H1 (cell line): ENCODE data around the gene TPST2. TPM values are rescaled to one million over a fixed set of nuclear protein-coding genes. Genes with fewer than 3 reads are reported as not detected.

Experiments used
- CTCF ChIA-PET: fragments of 300-600 bp; sonication (Branson Sonifier 250); formaldehyde crosslinking; loops from one replicate; lab custom pipeline; 2021; ENCODE audit not compliant: partially characterized antibody; lab: Charles Lee
- POLR2A ChIA-PET: fragments of 300-600 bp; sonication (Branson Sonifier 250); formaldehyde crosslinking; loops from one replicate; lab custom pipeline; 2021; ENCODE audit warnings: inconsistent platforms; ENCODE audit not compliant: partially characterized antibody; lab: Charles Lee
- DNase-seq, 2 experiments: peaks; one replicate each; pipeline versions ENCODE4 v3.0.0 to v3.0.0-alpha.2; 2010 to 2022; ENCODE audit warnings: low spot score in 2 of 2, low read depth in 1 of 2, mixed read lengths in 1 of 2
- FAIRE-seq: peaks from 2 replicates; lab custom pipeline; 2011; peaks lifted over from hg19 to GRCh38; lab: Jason Lieb, UNC
- H2AFZ ChIP-seq: 2 replicates; pipeline ENCODE4 v1.8.1; 2012; ENCODE audit warnings: low read length, inconsistent platforms
- H2AK5ac ChIP-seq: 2 replicates; pipeline ENCODE4 v1.6.1; 2013; ENCODE audit warnings: low read depth, low read length
- H2BK120ac ChIP-seq: replicated peaks from 2 replicates; pipeline ENCODE3; 2013; ENCODE audit warnings: low read depth, low read length, inconsistent platforms
- H2BK12ac ChIP-seq: 2 replicates; pipeline ENCODE4 v1.6.1; 2013; ENCODE audit warnings: low read depth, low read length
- H2BK15ac ChIP-seq: 2 replicates; pipeline ENCODE4 v1.6.1; 2013; ENCODE audit warnings: low read length
- H2BK20ac ChIP-seq: 2 replicates; pipeline ENCODE4 v1.6.1; 2013; ENCODE audit warnings: low read length
- H2BK5ac ChIP-seq: 2 replicates; pipeline ENCODE4 v1.6.1; 2013; ENCODE audit warnings: low read depth, low read length
- H3K14ac ChIP-seq: 2 replicates; pipeline ENCODE4 v1.6.1; 2013; ENCODE audit warnings: inconsistent platforms; ENCODE audit not compliant: insufficient read length
- H3K18ac ChIP-seq: 2 replicates; pipeline ENCODE4 v1.6.1; 2013; ENCODE audit warnings: low read length; ENCODE audit errors: extremely low read depth
- H3K23ac ChIP-seq: 2 replicates; pipeline ENCODE4 v1.6.1; 2013; ENCODE audit warnings: inconsistent platforms; ENCODE audit not compliant: insufficient read length
- H3K23me2 ChIP-seq: 2 replicates; pipeline ENCODE4 v1.6.1; 2013; ENCODE audit warnings: low read depth, low read length
- H3K27ac ChIP-seq: 2 replicates; pipeline ENCODE4 v1.6.1; 2011; ENCODE audit warnings: low read depth, low read length, inconsistent platforms
- H3K27me3 ChIP-seq, 4 experiments: replicated peaks in 1 of 4; 1 replicate in 1 of 4; 2 replicates in 3 of 4; pipeline versions ENCODE4 v1.6.1 to v1.8.1; 2011 to 2013; ENCODE audit warnings: low read length in 3 of 4, mild to moderate bottlenecking in 3 of 4, inconsistent platforms in 2 of 4, mixed read lengths in 2 of 4, moderate library complexity in 1 of 4; ENCODE audit not compliant: control insufficient read depth in 3 of 4, insufficient read depth in 3 of 4; ENCODE audit errors: extremely low read depth in 1 of 4
- H3K36me3 ChIP-seq, 4 experiments: 2 replicates each; pipeline versions ENCODE4 v1.6.1 to v1.8.1; 2011 to 2013; ENCODE audit warnings: mild to moderate bottlenecking in 4 of 4, low read length in 3 of 4, moderate library complexity in 2 of 4, control low read depth in 1 of 4, inconsistent platforms in 1 of 4; ENCODE audit not compliant: insufficient read depth in 4 of 4, control insufficient read depth in 2 of 4
- H3K4ac ChIP-seq: replicated peaks from 2 replicates; pipeline ENCODE3; 2013; ENCODE audit warnings: low read length, low read depth, mixed read lengths, inconsistent platforms; ENCODE audit not compliant: insufficient read length
- H3K4me1 ChIP-seq, 4 experiments: replicated peaks in 1 of 4; 1 replicate in 1 of 4; 2 replicates in 3 of 4; pipeline versions ENCODE4 v1.6.1 to v1.8.1; 2011 to 2013; ENCODE audit warnings: low read length in 3 of 4, inconsistent platforms in 2 of 4, mixed read lengths in 1 of 4; ENCODE audit not compliant: insufficient read depth in 4 of 4, control insufficient read depth in 3 of 4
- H3K4me2 ChIP-seq, 2 experiments: 2 replicates each; pipeline versions ENCODE4 v1.6.1 to v1.8.1; 2011 to 2013; ENCODE audit warnings: low read depth in 2 of 2, low read length in 2 of 2, control low read depth in 1 of 2, inconsistent platforms in 1 of 2, mild to moderate bottlenecking in 1 of 2; ENCODE audit not compliant: insufficient read depth in 1 of 2
- H3K4me3 ChIP-seq, 4 experiments: fragments of 200-600, 300-600 bp in 1 of 4; sonication (generic), shearing (Covaris generic), sonication (Bioruptor Twin) in 1 of 4; 2 replicates each; pipeline versions ENCODE4 v1.5.1 to v1.8.1; 2011 to 2016; ENCODE audit warnings: low read length in 4 of 4, low read depth in 3 of 4, control low read depth in 2 of 4, inconsistent platforms in 2 of 4, mild to moderate bottlenecking in 2 of 4, mixed read lengths in 1 of 4, moderate library complexity in 1 of 4; ENCODE audit not compliant: insufficient read depth in 2 of 4; ENCODE audit errors: extremely low read depth in 1 of 4
- H3K56ac ChIP-seq: replicated peaks from 2 replicates; pipeline ENCODE3; 2013; ENCODE audit warnings: low read depth, mild to moderate bottlenecking, mixed read lengths, low read length, inconsistent platforms; ENCODE audit not compliant: insufficient read length
- H3K79me1 ChIP-seq: 2 replicates; pipeline ENCODE4 v1.6.1; 2013; ENCODE audit warnings: low read depth, low read length, control low read depth
- H3K79me2 ChIP-seq, 2 experiments: 2 replicates each; pipeline versions ENCODE4 v1.6.1 to v1.8.1; 2012 to 2013; ENCODE audit warnings: low read length in 2 of 2, mild to moderate bottlenecking in 2 of 2, inconsistent platforms in 1 of 2; ENCODE audit not compliant: insufficient read depth in 2 of 2, control insufficient read depth in 1 of 2
- H3K9ac ChIP-seq, 4 experiments: replicated peaks in 1 of 4; 1 replicate in 1 of 4; 2 replicates in 3 of 4; pipeline versions ENCODE4 v1.6.1 to v1.8.1; 2011 to 2013; ENCODE audit warnings: low read depth in 3 of 4, low read length in 3 of 4, control low read depth in 2 of 4, mild to moderate bottlenecking in 2 of 4, moderate library complexity in 2 of 4, inconsistent platforms in 1 of 4; ENCODE audit errors: extremely low read depth in 1 of 4
- H3K9me3 ChIP-seq, 2 experiments: 2 replicates each; pipeline versions ENCODE4 v1.6.1 to v1.8.1; 2012 to 2013; ENCODE audit warnings: mild to moderate bottlenecking in 2 of 2, moderate library complexity in 2 of 2, control low read depth in 1 of 2, inconsistent platforms in 1 of 2, low read depth in 1 of 2, low read length in 1 of 2, mixed read lengths in 1 of 2; ENCODE audit not compliant: insufficient read depth in 2 of 2
- H4K20me1 ChIP-seq, 2 experiments: replicated peaks in 1 of 2; 2 replicates each; pipeline versions ENCODE3 to v1.8.1; 2011 to 2013; ENCODE audit warnings: inconsistent platforms in 2 of 2, low read length in 2 of 2, mild to moderate bottlenecking in 1 of 2; ENCODE audit not compliant: insufficient read depth in 2 of 2, control insufficient read depth in 1 of 2
- H4K5ac ChIP-seq: 2 replicates; pipeline ENCODE4 v1.6.1; 2013; ENCODE audit warnings: low read length, low read depth, mixed read lengths, inconsistent platforms; ENCODE audit not compliant: insufficient read length
- H4K8ac ChIP-seq: 2 replicates; pipeline ENCODE4 v1.8.0; 2013; ENCODE audit warnings: mild to moderate bottlenecking, moderate library complexity, low read length, inconsistent platforms; ENCODE audit not compliant: insufficient read depth; ENCODE audit errors: extremely low read depth
- H4K91ac ChIP-seq: replicated peaks from 2 replicates; pipeline ENCODE3; 2013; ENCODE audit warnings: low read length, mixed read lengths, inconsistent platforms; ENCODE audit not compliant: insufficient read length
- CTBP2 ChIP-seq: IDR thresholded peaks from 2 replicates; pipeline ENCODE4 v1.7.0; 2011; ENCODE audit warnings: borderline replicate concordance, mild to moderate bottlenecking, moderate library complexity, mixed read lengths, low read length; ENCODE audit not compliant: insufficient read depth, insufficient read length
- FOSL1 ChIP-seq: IDR thresholded peaks from 2 replicates; pipeline ENCODE4 v1.6.1; 2011; ENCODE audit warnings: mild to moderate bottlenecking, low read depth, low read length, moderate library complexity; ENCODE audit not compliant: insufficient read depth
- HDAC2 ChIP-seq, 2 experiments: fragments of 300-600 bp in 1 of 2; sonication (generic) in 1 of 2; IDR thresholded peaks; 2 replicates each; pipeline ENCODE4 v1.6.1; 2011 to 2012; ENCODE audit warnings: low read depth in 2 of 2, low read length in 2 of 2, mild to moderate bottlenecking in 2 of 2, moderate library complexity in 2 of 2, borderline replicate concordance in 1 of 2, inconsistent platforms in 1 of 2
- MAFK ChIP-seq: IDR thresholded peaks from 2 replicates; pipeline ENCODE4 v1.6.1; 2012; ENCODE audit warnings: low read depth, mild to moderate bottlenecking, improper control_type of control experiment, low read length
- RAD21 ChIP-seq, 2 experiments: IDR thresholded peaks in 1 of 2; conservative IDR thresholded peaks in 1 of 2; 2 replicates each; pipeline ENCODE4 v1.6.1; 2011; ENCODE audit warnings: low read depth in 2 of 2, low read length in 2 of 2, improper control_type of control experiment in 1 of 2, inconsistent platforms in 1 of 2, mild to moderate bottlenecking in 1 of 2, moderate library complexity in 1 of 2
- RNF2 ChIP-seq: fragments of 200-900, 300-1000 bp; sonication (generic); IDR thresholded peaks from 2 replicates; pipeline ENCODE4 v1.7.1; 2016; ENCODE audit warnings: borderline replicate concordance, low read depth, mild to moderate bottlenecking, antibody characterized with exemption, low read length; ENCODE audit not compliant: poor library complexity, severe bottlenecking; ENCODE audit errors: missing control alignments
- WGBS, 2 experiments: shearing (Covaris generic) in 1 of 2; methylation state at CpG; one replicate each; pipeline versions ENCODE4 v1.1.6 to v1.1.7; 2013 to 2015; ENCODE audit warnings: low lambda C conversion rate in 2 of 2, mixed read lengths in 2 of 2, inconsistent platforms in 1 of 2, low coverage in 1 of 2, missing lambda C conversion rate in 1 of 2; ENCODE audit not compliant: insufficient replicate concordance in 2 of 2, insufficient coverage in 1 of 2, insufficient read length in 1 of 2; ENCODE audit errors: extremely low coverage in 1 of 2, missing lambda C conversion rate in 1 of 2; 5-methylcytosine and 5-hydroxymethylcytosine counted together
- polyA plus RNA-seq, 7 experiments: library from polyadenylated mRNA; depleted of rRNA in 3 of 7; stranded (reverse) in 5 of 7; unstranded in 2 of 7; fragments of >200 nt in 5 of 7; fragments of 200-250 nt in 2 of 7; gene quantifications; 1 replicate in 5 of 7; 2 replicates in 1 of 7; 4 replicates in 1 of 7; pipeline versions ENCODE4 v1.2.1 to v1.2.3, GENCODE V29; 2011 to 2013; ENCODE audit warnings: missing spikeins in 2 of 7, mixed read lengths in 2 of 7
- total RNA-seq: library from RNA; stranded (reverse); fragmentation: NEBNext Ultra II Directional; extraction: Animal tissue kit (Norgen Biotek cat#: 25700); gene quantifications from 2 replicates; pipeline ENCODE4 v1.2.1, GENCODE V29; 2021
- TF ChIP-seq, protein P1 (sequence below), 3 experiments: IDR thresholded peaks; 1 replicate in 2 of 3; 2 replicates in 1 of 3; pipeline versions ENCODE4 v1.5.1 to v1.6.1; 2011; ENCODE audit warnings: low read length in 3 of 3, mild to moderate bottlenecking in 3 of 3, inconsistent platforms in 2 of 3, low read depth in 1 of 3, moderate library complexity in 1 of 3; ENCODE audit not compliant: insufficient read depth in 1 of 3; ENCODE audit errors: control extremely low read depth in 1 of 3
- TF ChIP-seq, protein P2 (sequence below): IDR thresholded peaks from 2 replicates; pipeline ENCODE4 v1.6.1; 2012; ENCODE audit warnings: inconsistent platforms

Gene TPST2
- total and polyA plus RNA-seq, 2 of the 8 experiments (the other 6 are each of a cell fraction or from before 2014, with no cell fraction given): 58.8 to 143 TPM

DNA sequence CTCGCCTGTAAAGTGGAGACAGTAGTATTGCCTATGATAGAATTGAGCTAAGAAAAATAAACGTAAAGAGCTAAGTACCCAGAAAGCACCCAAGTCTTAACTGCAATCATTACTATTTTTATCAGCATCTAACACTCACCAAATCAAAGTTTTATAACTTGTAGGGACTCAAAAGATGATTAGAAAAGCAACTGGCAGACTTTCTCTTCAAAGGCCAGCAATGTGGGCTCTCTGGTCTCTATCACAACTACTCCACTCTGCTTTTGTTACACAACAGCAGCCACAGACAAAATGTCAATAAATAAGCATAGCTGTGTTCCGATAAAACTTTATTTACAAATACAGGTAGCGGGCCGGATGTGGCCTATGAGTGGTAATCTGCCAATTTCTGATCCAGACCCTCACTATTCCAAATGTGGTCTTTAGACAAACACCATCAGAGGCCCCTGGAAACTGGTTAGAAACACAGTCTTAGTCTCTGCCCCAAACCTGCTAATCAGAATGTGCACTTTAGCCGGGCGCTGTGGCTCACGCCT lies 8.2 kb downstream of the TPST2 start:
- peaks cover 0 to 94% of the 10 kb centered on the region in 2 experiments; a peak in 2 of 4 replicates for H3K79me2 ChIP-seq
- TF ChIP-seq HDAC2 (IDR thresholded peaks at IDR 0.05; ENCODE audit: borderline replicate concordance in 1 of 2, low read depth in 2 of 2, low read length in 2 of 2) (no peak), MAFK (no peak), CTBP2 (no peak), FOSL1 (no peak), RAD21 (IDR thresholded peaks at IDR 0.05 in 1 of 2, conservative IDR thresholded peaks at IDR 0.05 in 1 of 2; ENCODE audit: low read depth in 2 of 2, low read length in 2 of 2) (no peak), RNF2 (no peak)
- TF ChIP-seq, protein P1, sequence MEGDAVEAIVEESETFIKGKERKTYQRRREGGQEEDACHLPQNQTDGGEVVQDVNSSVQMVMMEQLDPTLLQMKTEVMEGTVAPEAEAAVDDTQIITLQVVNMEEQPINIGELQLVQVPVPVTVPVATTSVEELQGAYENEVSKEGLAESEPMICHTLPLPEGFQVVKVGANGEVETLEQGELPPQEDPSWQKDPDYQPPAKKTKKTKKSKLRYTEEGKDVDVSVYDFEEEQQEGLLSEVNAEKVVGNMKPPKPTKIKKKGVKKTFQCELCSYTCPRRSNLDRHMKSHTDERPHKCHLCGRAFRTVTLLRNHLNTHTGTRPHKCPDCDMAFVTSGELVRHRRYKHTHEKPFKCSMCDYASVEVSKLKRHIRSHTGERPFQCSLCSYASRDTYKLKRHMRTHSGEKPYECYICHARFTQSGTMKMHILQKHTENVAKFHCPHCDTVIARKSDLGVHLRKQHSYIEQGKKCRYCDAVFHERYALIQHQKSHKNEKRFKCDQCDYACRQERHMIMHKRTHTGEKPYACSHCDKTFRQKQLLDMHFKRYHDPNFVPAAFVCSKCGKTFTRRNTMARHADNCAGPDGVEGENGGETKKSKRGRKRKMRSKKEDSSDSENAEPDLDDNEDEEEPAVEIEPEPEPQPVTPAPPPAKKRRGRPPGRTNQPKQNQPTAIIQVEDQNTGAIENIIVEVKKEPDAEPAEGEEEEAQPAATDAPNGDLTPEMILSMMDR (IDR thresholded peaks at IDR 0.05; ENCODE audit: control extremely low read depth in 1 of 3, insufficient read depth in 1 of 3, low read depth in 1 of 3, low read length in 3 of 3): no peak
- TF ChIP-seq, protein P2, sequence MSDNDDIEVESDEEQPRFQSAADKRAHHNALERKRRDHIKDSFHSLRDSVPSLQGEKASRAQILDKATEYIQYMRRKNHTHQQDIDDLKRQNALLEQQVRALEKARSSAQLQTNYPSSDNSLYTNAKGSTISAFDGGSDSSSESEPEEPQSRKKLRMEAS: no peak

More for the DNA sequence above, 8.2 kb downstream of the TPST2 start:
- H3K18ac ChIP-seq: no peak overlapping the region
- ChIA-PET CTCF (interaction anchor here (0.8 to 0.9 kb wide), 2 partner anchors 24 to 60 kb away, joined by 3 to 4 read pairs; no protein-coding TSS in a partner anchor), POLR2A (interaction anchor here (1.0 to 3.0 kb wide), 4 partner anchors 11 to 16 kb away, joined by 3 to 17 read pairs (median 4); no protein-coding TSS in a partner anchor)
- no peak overlapping the region for H2BK20ac ChIP-seq
- peaks cover 13 to 37% (median 16%) of the 10 kb centered on the region in 4 experiments for H3K4me1 ChIP-seq
- no peak overlapping the region; a peak in 1 of 4 replicates for H3K4me2 ChIP-seq
- no peak overlapping the region for H2BK12ac ChIP-seq
- H4K20me1 ChIP-seq: peaks cover 2 to 14% of the 10 kb centered on the region in 2 experiments
- H3K36me3 ChIP-seq: peaks cover 4 to 23% (median 5%) of the 10 kb centered on the region in 4 experiments; a peak in 6 of 8 replicates
- H4K5ac ChIP-seq: no peak overlapping the region
- FAIRE-seq (no peak), DNase-seq (no peak)
- H3K14ac ChIP-seq: no peak overlapping the region
- no peak overlapping the region for H3K56ac ChIP-seq
- no peak overlapping the region for H4K91ac ChIP-seq
- H2BK15ac ChIP-seq: no peak overlapping the region
- no peak overlapping the region for H2AFZ ChIP-seq
- no peak overlapping the region for H2BK5ac ChIP-seq
- no peak overlapping the region for H3K23ac ChIP-seq
- no peak overlapping the region for H2AK5ac ChIP-seq
- no peak overlapping the region for H3K4me3 ChIP-seq
- no peak overlapping the region for H4K8ac ChIP-seq
- H3K23me2 ChIP-seq: peaks cover 2% of the 10 kb centered on the region; the same call in 1 of the 2 replicates
- no peak overlapping the region for H3K9ac ChIP-seq
- no peak overlapping the region for H2BK120ac ChIP-seq
- no peak overlapping the region for H3K27ac ChIP-seq
- no peaks in the 10 kb centered on the region for H3K27me3 ChIP-seq
- WGBS, 2 experiments: 93% methylated on average over 8 of the region's 8 CpGs; no CpG with 5 or more reads in 1 of the 2 experiments
- H3K4ac ChIP-seq: no peak overlapping the region
- H3K79me1 ChIP-seq: peaks cover 18% of the 10 kb centered on the region
- no peaks in the 10 kb centered on the region for H3K9me3 ChIP-seq
